Heart left ventricle (tissue), 16 donors: ENCODE data around the gene MSH5. TPM values are rescaled to one million over a fixed set of nuclear protein-coding genes. Genes with fewer than 3 reads are reported as not detected.
"Not testable (repeated sequence)": the region's sequence is repeated elsewhere in the genome, so short reads cannot be mapped to it uniquely, and the experiment has no call there.

Experiments used
- ATAC-seq, 4 donors: fragments of 200-7000 bp; cut with Tn5 transposase; one replicate each; pipeline ENCODE4 v1.9.1; 2020 to 2022; ENCODE audit warnings: moderate library complexity in 4 of 4, mild to moderate bottlenecking in 3 of 4, moderate number of reproducible peaks in 1 of 4
- DNase-seq, 5 donors: peaks; one replicate each; pipeline ENCODE4 v3.0.0-alpha.2; 2020
- H3K27ac ChIP-seq, 12 donors: fragments of 200-600 bp; sonication (generic) in 4 of 12; one replicate each; pipeline versions ENCODE4 v1.5.0 to v1.8.0; 2016 to 2022; ENCODE audit warnings: mild to moderate bottlenecking in 2 of 12
- H3K27me3 ChIP-seq, 9 donors: fragments of 200-600 bp; sonication (generic) in 2 of 9; one replicate each; pipeline versions ENCODE4 v1.5.1 to v1.8.0; 2016 to 2022; ENCODE audit warnings: mild to moderate bottlenecking in 3 of 9
- H3K36me3 ChIP-seq, 9 donors: fragments of 200-600 bp; sonication (generic) in 2 of 9; one replicate each; pipeline versions ENCODE4 v1.5.0 to v1.8.0; 2018 to 2022; ENCODE audit warnings: mild to moderate bottlenecking in 2 of 9
- H3K4me1 ChIP-seq, 12 donors: fragments of 200-600 bp; sonication (generic) in 4 of 12; one replicate each; pipeline versions ENCODE4 v1.5.0 to v1.8.0; 2016 to 2022; ENCODE audit warnings: mild to moderate bottlenecking in 3 of 12
- H3K4me3 ChIP-seq, 12 donors: fragments of 200-600 bp; sonication (generic) in 4 of 12; one replicate each; pipeline versions ENCODE4 v1.5.0 to v1.8.0; 2017 to 2022; ENCODE audit warnings: mild to moderate bottlenecking in 9 of 12, moderate library complexity in 4 of 12
- H3K9me3 ChIP-seq, 12 donors: fragments of 200-600 bp; sonication (generic) in 4 of 12; one replicate each; pipeline versions ENCODE4 v1.5.0 to v1.8.0; 2016 to 2022; ENCODE audit warnings: mild to moderate bottlenecking in 1 of 12
- CTCF ChIP-seq, 12 donors: fragments of 200-600 bp; sonication (generic) in 4 of 12; IDR thresholded peaks; one replicate each; pipeline versions ENCODE4 v1.5.0 to v1.8.0; 2018 to 2022; ENCODE audit warnings: antibody characterized with exemption in 12 of 12, mild to moderate bottlenecking in 5 of 12
- POLR2A ChIP-seq, 2 donors: fragments of 450-650 bp; IDR thresholded peaks; one replicate each; pipeline ENCODE4 v1.6.1; 2017; ENCODE audit warnings: antibody characterized with exemption in 2 of 2, mild to moderate bottlenecking in 2 of 2, moderate library complexity in 2 of 2
- WGBS, 4 donors: extraction: QIAGEN DNeasy Blood & Tissue Kit in 2 of 4; methylation state at CpG; one replicate each; pipeline versions ENCODE4 v1.1.5 to v1.1.7; 2013 to 2018; 5-methylcytosine and 5-hydroxymethylcytosine counted together
- intact Hi-C, 10 donors: fragments of 100-400 bp; cut with DNase I; formaldehyde crosslinking; loops; one replicate each; pipeline versions ENCODE4 v1.11.1 to v1.14.2; 2022
- polyA plus RNA-seq, 2 donors: library from polyadenylated mRNA; stranded (reverse); fragments of 200-250 nt; gene quantifications; one replicate each; pipeline ENCODE4 v1.2.3, GENCODE V29; 2013
- total RNA-seq, 9 donors: library from RNA; depleted of rRNA in 2 of 9; stranded (reverse); fragments of >200 nt in 2 of 9; fragmentation: NEBNext Ultra II Directional in 3 of 9; extraction: Animal tissue kit (Norgen Biotek cat#: 25700) in 3 of 9; gene quantifications; one replicate each; pipeline versions ENCODE4 v1.1.0 to v1.2.4, GENCODE V29; 2016 to 2023
- donor health status: ischemic (EF 13 %, LVEDD 7.1; RV severe dilation, severe dysfunction).
- donor health status: healthy with polysubstance abuse.
- donor health status: DM: no; HTN: yes; CAD: no.
- donor health status: DM: no; HTN: no; CAD: no.
- donor health status: ischemic (EF 25% LVEDD 6.9; RV normal size, moderate dysfunction).
- donor health status: ischemic (EF 25% LVEDD 5.7; RV mildly dilated, moderate dysfunction).
- donor health status: healthy.
- donor health status: DM: yes; HTN: yes; CAD: no.
- donor health status: ischemic (EF 35%, LVEDD 5.7; RV mildly dilated, moderate dysfunction).
- donor health status: nonischemic (EF 11% LVEDD 7.7; RV severe dilation, severe dysfunction).
- donor health status: DM: yes; HTN: yes; CAD: no.
- donor health status: PGD.
- donor health status: ischemic (EF 29% LVEDD 5.4; RV normal size, mild dysfunction).
- donor health status: nonischemic (EF 23%, LVEDD 6.1; RV moderate dilation, normal function).

MSH5 gene
- total and polyA plus RNA-seq, 11 donors = 0.44 to 8.4 (median 1.9) TPM

GRCh38 chr6:31708224-31708623 is 31.6 kb upstream of the MSH5 start:
- Histone ChIP-seq H3K4me1 (peaks cover 0 to 16% (median 5%) of the 10 kb centered on the region in 12 donors), H3K9me3 (no peaks in the 10 kb centered on the region), H3K4me3 (no peak overlapping the region), H3K36me3 (no peaks in the 10 kb centered on the region), H3K27me3 (no peaks in the 10 kb centered on the region), H3K27ac (no peak overlapping the region)
- WGBS, 4 donors = 96 to 98% (median 97%) methylated on average over 3 of the region's 3 CpGs
- no peak for DNase-seq
- no peak for ATAC-seq
- TF ChIP-seq POLR2A (IDR thresholded peaks at IDR 0.05) = no peak
- no peak for TF ChIP-seq CTCF (IDR thresholded peaks at IDR 0.05)
- intact Hi-C loops = no loop called here

GRCh38 chr6:31709157-31709556 is 30.6 kb upstream of the MSH5 start:
- H3K4me3 ChIP-seq, H3K9me3 ChIP-seq, DNase-seq, H3K27ac ChIP-seq, H3K27me3 ChIP-seq, H3K36me3 ChIP-seq, ATAC-seq, intact Hi-C loops: not testable (repeated sequence)
- H3K4me1 ChIP-seq = peaks cover 0 to 11% (median 0%) of the 10 kb centered on the region in 12 donors
- 90 to 93% (median 91%) methylated on average over 11 of the region's 11 CpGs for WGBS, 4 donors

- ATAC-seq = no peak
- Histone ChIP-seq H3K4me3 (no peak overlapping the region), H3K4me1 (peaks cover 0 to 11% (median 0%) of the 10 kb centered on the region in 12 donors), H3K27me3 (no peaks in the 10 kb centered on the region), H3K27ac (no peak overlapping the region), H3K9me3 (no peaks in the 10 kb centered on the region), H3K36me3 (no peaks in the 10 kb centered on the region)
- intact Hi-C loops = no loop called here
- no peak for DNase-seq
- TF ChIP-seq CTCF (IDR thresholded peaks at IDR 0.05) (no peak), POLR2A (IDR thresholded peaks at IDR 0.05) (no peak)
- 53 to 63% (median 59%) methylated on average over 5 of the region's 5 CpGs for WGBS, 4 donors
Measured at GRCh38 chr6:31710523-31711219, 29.1 kb upstream of the MSH5 start.

- H3K27ac ChIP-seq = no peak overlapping the region
- ATAC-seq = peak in 2 of 4 donors; percentile 36 to 51
- no peak for TF ChIP-seq POLR2A (IDR thresholded peaks at IDR 0.05)
- no peak for TF ChIP-seq CTCF (IDR thresholded peaks at IDR 0.05)
- peaks cover 0 to 11% (median 0%) of the 10 kb centered on the region in 12 donors for H3K4me1 ChIP-seq
- no peaks in the 10 kb centered on the region for H3K9me3 ChIP-seq
- no peak overlapping the region for H3K4me3 ChIP-seq
- H3K27me3 ChIP-seq = no peaks in the 10 kb centered on the region
- no peaks in the 10 kb centered on the region for H3K36me3 ChIP-seq
- no peak for DNase-seq
- 48 to 56% (median 54%) methylated on average over 8 of the region's 8 CpGs for WGBS, 4 donors
- intact Hi-C loops = no loop called here
Measured at GRCh38 chr6:31711233-31711632, 28.6 kb upstream of the MSH5 start.

GRCh38 chr6:31712296-31712695 is 27.5 kb upstream of the MSH5 start:
- no peaks in the 10 kb centered on the region for H3K27me3 ChIP-seq
- no peaks in the 10 kb centered on the region for H3K36me3 ChIP-seq
- ATAC-seq = peak; percentile 61 to 78 (median 76)
- TF ChIP-seq CTCF (IDR thresholded peaks at IDR 0.05) (peak in 8 of 12 donors; percentile 13 to 38 (median 16)), POLR2A (IDR thresholded peaks at IDR 0.05) (no peak)
- intact Hi-C loops = no loop called here
- DNase-seq = peak in 1 of 5 donors; percentile 52
- 75 to 85% (median 81%) methylated on average over 8 of the region's 8 CpGs for WGBS, 4 donors
- H3K9me3 ChIP-seq = no peaks in the 10 kb centered on the region
- no peak overlapping the region for H3K27ac ChIP-seq
- no peak overlapping the region for H3K4me3 ChIP-seq
- peaks cover 0 to 11% (median 0%) of the 10 kb centered on the region in 12 donors for H3K4me1 ChIP-seq
